Dendritic cell treated with granulocyte-macrophage colony-stimulating factor and Interleukin-4, amounts not matched to agents 40 ng/mL and 50 ng/mL, for 4 days (primary cell): ENCODE data around the gene SCART1.
"Not testable (repeated sequence)": the region's sequence is repeated elsewhere in the genome, so short reads cannot be mapped to it uniquely, and the experiment has no call there.

Source experiments
- H3K27ac Mint-ChIP-seq: one replicate; pipeline ENCODE4 v1.8.0; 2022; ENCODE audit warnings: mild to moderate bottlenecking, mixed read lengths
- H3K27me3 Mint-ChIP-seq: one replicate; pipeline ENCODE4 v1.8.0; 2022; ENCODE audit warnings: mild to moderate bottlenecking, mixed read lengths
- H3K36me3 Mint-ChIP-seq: one replicate; pipeline ENCODE4 v1.8.0; 2022; ENCODE audit warnings: low read depth, mixed read lengths
- H3K4me1 Mint-ChIP-seq: one replicate; pipeline ENCODE4 v1.8.0; 2022; ENCODE audit warnings: low read depth, mixed read lengths
- H3K4me3 Mint-ChIP-seq: one replicate; pipeline ENCODE4 v1.8.0; 2022; ENCODE audit warnings: mild to moderate bottlenecking, moderate library complexity, mixed read lengths
- H3K9me3 Mint-ChIP-seq: one replicate; pipeline ENCODE4 v1.8.0; 2022; ENCODE audit warnings: mixed read lengths
- intact Hi-C: fragments of 100-400 bp; cut with micrococcal nuclease; formaldehyde crosslinking; loops from one replicate; pipeline ENCODE4 v1.15.0; 2022

The SCART1 gene

GRCh38 chr10:133453516-133454203 is at the start of gene SCART1:
Gene SCART1, plus strand, starts transcription at chr10:133453945. Its CDS starts 53 bp downstream, at chr10:133453998.
- Mint-ChIP-seq H3K4me1 (no peaks in the 10 kb centered on the region), H3K36me3 (no peaks in the 10 kb centered on the region), H3K27ac (no peak within 1 kb of the TSS), H3K27me3 (peaks cover 2% of the 10 kb centered on the region), H3K9me3 (peaks cover 9% of the 10 kb centered on the region), H3K4me3 (no peak within 1 kb of the TSS)
- intact Hi-C loops, result no loop called here

GRCh38 chr10:133405272-133405671 is 48.5 kb upstream of the SCART1 start:
- Mint-ChIP-seq H3K4me1 (peaks cover 13% of the 10 kb centered on the region), H3K36me3 (peaks cover 100% of the 10 kb centered on the region), H3K9me3 (peaks cover 14% of the 10 kb centered on the region), H3K4me3 (no peak overlapping the region), H3K27ac (no peak overlapping the region), H3K27me3 (no peaks in the 10 kb centered on the region)
- intact Hi-C loops, result no loop called here

GRCh38 chr10:133405844-133406527 is 47.8 kb upstream of the SCART1 start:
- intact Hi-C loops, result no loop called here
- Mint-ChIP-seq H3K4me3 (no peak overlapping the region), H3K27me3 (no peaks in the 10 kb centered on the region), H3K9me3 (peaks cover 21% of the 10 kb centered on the region), H3K4me1 (peaks cover 12% of the 10 kb centered on the region), H3K36me3 (peaks cover 100% of the 10 kb centered on the region), H3K27ac (no peak overlapping the region)

- Mint-ChIP-seq H3K27ac (no peak overlapping the region), H3K4me1 (peaks cover 6% of the 10 kb centered on the region), H3K36me3 (peaks cover 95% of the 10 kb centered on the region), H3K4me3 (no peak overlapping the region), H3K27me3 (no peaks in the 10 kb centered on the region), H3K9me3 (peaks cover 70% of the 10 kb centered on the region)
- intact Hi-C loops, result no loop called here
These were observed 42.0 kb upstream of the SCART1 start for GRCh38 chr10:133411523-133412380.

GRCh38 chr10:133412381-133412711 is 41.4 kb upstream of the SCART1 start:
- Mint-ChIP-seq H3K4me3 (no peak overlapping the region), H3K27ac (no peak overlapping the region), H3K9me3 (peaks cover 70% of the 10 kb centered on the region), H3K4me1 (peaks cover 6% of the 10 kb centered on the region), H3K36me3 (peaks cover 90% of the 10 kb centered on the region), H3K27me3 (no peaks in the 10 kb centered on the region)
- intact Hi-C loops, result no loop called here

- H3K4me1 Mint-ChIP-seq, H3K27ac Mint-ChIP-seq, H3K27me3 Mint-ChIP-seq, intact Hi-C loops, H3K4me3 Mint-ChIP-seq: not testable (repeated sequence)
- Mint-ChIP-seq H3K9me3 (peaks cover 64% of the 10 kb centered on the region), H3K36me3 (peaks cover 87% of the 10 kb centered on the region)
These were observed 39.3 kb upstream of the SCART1 start for GRCh38 chr10:133414401-133414800.

GRCh38 chr10:133415752-133416151 is 38.0 kb upstream of the SCART1 start:
- no peak overlapping the region for H3K4me3 Mint-ChIP-seq
- no peaks in the 10 kb centered on the region for H3K4me1 Mint-ChIP-seq
- intact Hi-C loops, result no loop called here
- peaks cover 87% of the 10 kb centered on the region for H3K36me3 Mint-ChIP-seq
- H3K27ac Mint-ChIP-seq, result no peak overlapping the region
- peaks cover 3% of the 10 kb centered on the region for H3K27me3 Mint-ChIP-seq
- H3K9me3 Mint-ChIP-seq, result peaks cover 51% of the 10 kb centered on the region

GRCh38 chr10:133418289-133418993 is 35.3 kb upstream of the SCART1 start:
- Mint-ChIP-seq H3K9me3 (peaks cover 24% of the 10 kb centered on the region), H3K4me1 (peaks cover 8% of the 10 kb centered on the region), H3K27me3 (peaks cover 26% of the 10 kb centered on the region), H3K4me3 (no peak overlapping the region), H3K36me3 (peaks cover 67% of the 10 kb centered on the region), H3K27ac (no peak overlapping the region)
- intact Hi-C loops, result no loop called here

- intact Hi-C loops, result no loop called here
- no peak overlapping the region for H3K27ac Mint-ChIP-seq
- H3K4me1 Mint-ChIP-seq, result peaks cover 8% of the 10 kb centered on the region
- H3K4me3 Mint-ChIP-seq, result no peak overlapping the region
- peaks cover 29% of the 10 kb centered on the region for H3K27me3 Mint-ChIP-seq
- H3K9me3 Mint-ChIP-seq, result peaks cover 17% of the 10 kb centered on the region
- H3K36me3 Mint-ChIP-seq, result peaks cover 57% of the 10 kb centered on the region
These were observed 34.4 kb upstream of the SCART1 start for GRCh38 chr10:133419211-133419950.

- Mint-ChIP-seq H3K4me3 (no peak overlapping the region), H3K27ac (no peak overlapping the region), H3K36me3 (peaks cover 51% of the 10 kb centered on the region), H3K27me3 (peaks cover 30% of the 10 kb centered on the region), H3K4me1 (peaks cover 8% of the 10 kb centered on the region), H3K9me3 (peaks cover 10% of the 10 kb centered on the region)
- intact Hi-C loops, result no loop called here
These were observed 33.7 kb upstream of the SCART1 start for GRCh38 chr10:133420028-133420427.

- intact Hi-C loops, result no loop called here
- Mint-ChIP-seq H3K4me3 (no peak overlapping the region), H3K4me1 (peaks cover 8% of the 10 kb centered on the region), H3K27ac (no peak overlapping the region), H3K36me3 (peaks cover 45% of the 10 kb centered on the region), H3K9me3 (peaks cover 5% of the 10 kb centered on the region), H3K27me3 (peaks cover 31% of the 10 kb centered on the region)
These were observed 33.2 kb upstream of the SCART1 start for GRCh38 chr10:133420579-133420978.

- H3K36me3 Mint-ChIP-seq, result peaks cover 38% of the 10 kb centered on the region
- H3K9me3 Mint-ChIP-seq, result no peaks in the 10 kb centered on the region
- H3K27me3 Mint-ChIP-seq, result peaks cover 31% of the 10 kb centered on the region
- peaks cover 8% of the 10 kb centered on the region for H3K4me1 Mint-ChIP-seq
- H3K4me3 Mint-ChIP-seq, result no peak overlapping the region
- no peak overlapping the region for H3K27ac Mint-ChIP-seq
- intact Hi-C loops, result no loop called here
These were observed 32.2 kb upstream of the SCART1 start for GRCh38 chr10:133421336-133422222.
